Chondrocyte (in vitro differentiated cells): Measurements from ENCODE around the gene GTPBP3. TPM values are rescaled to one million over a fixed set of nuclear protein-coding genes. Genes with fewer than 3 reads are reported as not detected.
A peak's percentile ranks its signal among the peaks of the same experiment; 100 is the strongest.

ENCODE experiments used
- DNase-seq: peaks from one replicate; pipeline ENCODE4 v3.0.0; 2021; ENCODE audit warnings: mixed read lengths, low spot score
- H3K27ac Mint-ChIP-seq: one replicate; pipeline ENCODE4 v1.8.0; 2021; ENCODE audit warnings: mild to moderate bottlenecking, moderate library complexity, mixed read lengths; ENCODE audit not compliant: unreplicated experiment
- H3K27me3 Mint-ChIP-seq: 2 replicates; pipeline ENCODE4 v1.8.0; 2021; ENCODE audit warnings: low read depth, mixed read lengths
- H3K36me3 Mint-ChIP-seq: 2 replicates; pipeline ENCODE4 v1.8.0; 2021; ENCODE audit warnings: low read depth, mixed read lengths
- H3K4me1 Mint-ChIP-seq: 2 replicates; pipeline ENCODE4 v1.8.0; 2021; ENCODE audit warnings: low read depth, mild to moderate bottlenecking, mixed read lengths
- H3K4me3 Mint-ChIP-seq: one replicate; pipeline ENCODE4 v1.8.0; 2021; ENCODE audit warnings: mild to moderate bottlenecking, moderate library complexity, mixed read lengths; ENCODE audit not compliant: unreplicated experiment
- H3K9me3 Mint-ChIP-seq: 2 replicates; pipeline ENCODE4 v1.8.0; 2021; ENCODE audit warnings: low read depth, mixed read lengths
- total RNA-seq: library from RNA; stranded (reverse); gene quantifications from 3 replicates; pipeline ENCODE4 v1.2.1, GENCODE V29; 2021
- TF ChIP-seq, protein P1 (sequence below): fragments of 200-600 bp; sonication (generic); IDR thresholded peaks from 2 replicates; pipeline ENCODE4 v1.5.0; 2021; ENCODE audit warnings: antibody characterized with exemption, mild to moderate bottlenecking, moderate library complexity

GTPBP3 gene
- total RNA-seq, 1 donor from 2014 or later, result 20.6 TPM

DNA sequence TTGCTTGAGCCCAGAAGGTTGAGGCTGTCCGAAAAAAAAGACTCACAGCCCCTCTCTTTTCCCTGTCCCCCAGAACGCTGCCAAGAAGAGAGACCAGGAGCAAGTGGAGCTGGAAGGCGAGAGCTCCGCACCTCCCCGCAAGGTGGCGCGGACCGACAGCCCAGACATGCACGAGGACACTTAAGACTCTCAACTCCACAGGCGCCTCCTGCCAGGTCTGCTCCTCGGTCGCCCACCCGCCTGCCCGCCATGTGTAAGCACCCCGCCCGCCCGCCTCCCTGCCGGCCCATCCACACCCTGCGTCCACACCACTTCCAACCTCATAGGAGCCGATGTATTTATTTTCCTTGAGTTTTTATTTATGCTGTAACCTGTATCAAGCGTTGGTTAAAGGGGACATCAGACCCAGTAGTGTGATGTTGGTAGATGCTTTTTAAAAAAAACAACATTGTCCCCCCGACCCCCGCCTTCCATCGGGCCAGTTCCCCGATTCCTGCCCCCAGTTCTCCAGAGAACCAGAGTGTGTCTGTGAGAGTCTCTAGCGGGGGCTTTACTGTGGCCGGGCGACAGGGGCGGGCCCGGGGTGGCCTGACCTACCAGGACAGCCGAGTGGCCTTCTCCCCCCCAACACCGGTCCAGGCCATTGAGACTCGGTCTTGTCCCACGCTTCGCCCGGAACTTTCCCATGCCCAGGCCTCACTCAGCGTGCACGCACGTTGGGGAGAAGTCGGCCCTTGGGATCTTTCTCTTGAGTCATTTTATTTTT is 17.7 kb upstream of the GTPBP3 start:
- Mint-ChIP-seq H3K27me3 (no peaks in the 10 kb centered on the region), H3K27ac (no peak overlapping the region), H3K4me1 (peaks cover 5% of the 10 kb centered on the region), H3K9me3 (no peaks in the 10 kb centered on the region), H3K4me3 (no peak overlapping the region), H3K36me3 (peaks cover 17% of the 10 kb centered on the region)
- TF ChIP-seq, protein P1, sequence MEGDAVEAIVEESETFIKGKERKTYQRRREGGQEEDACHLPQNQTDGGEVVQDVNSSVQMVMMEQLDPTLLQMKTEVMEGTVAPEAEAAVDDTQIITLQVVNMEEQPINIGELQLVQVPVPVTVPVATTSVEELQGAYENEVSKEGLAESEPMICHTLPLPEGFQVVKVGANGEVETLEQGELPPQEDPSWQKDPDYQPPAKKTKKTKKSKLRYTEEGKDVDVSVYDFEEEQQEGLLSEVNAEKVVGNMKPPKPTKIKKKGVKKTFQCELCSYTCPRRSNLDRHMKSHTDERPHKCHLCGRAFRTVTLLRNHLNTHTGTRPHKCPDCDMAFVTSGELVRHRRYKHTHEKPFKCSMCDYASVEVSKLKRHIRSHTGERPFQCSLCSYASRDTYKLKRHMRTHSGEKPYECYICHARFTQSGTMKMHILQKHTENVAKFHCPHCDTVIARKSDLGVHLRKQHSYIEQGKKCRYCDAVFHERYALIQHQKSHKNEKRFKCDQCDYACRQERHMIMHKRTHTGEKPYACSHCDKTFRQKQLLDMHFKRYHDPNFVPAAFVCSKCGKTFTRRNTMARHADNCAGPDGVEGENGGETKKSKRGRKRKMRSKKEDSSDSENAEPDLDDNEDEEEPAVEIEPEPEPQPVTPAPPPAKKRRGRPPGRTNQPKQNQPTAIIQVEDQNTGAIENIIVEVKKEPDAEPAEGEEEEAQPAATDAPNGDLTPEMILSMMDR, result no peak
- DNase-seq, result no peak

DNA sequence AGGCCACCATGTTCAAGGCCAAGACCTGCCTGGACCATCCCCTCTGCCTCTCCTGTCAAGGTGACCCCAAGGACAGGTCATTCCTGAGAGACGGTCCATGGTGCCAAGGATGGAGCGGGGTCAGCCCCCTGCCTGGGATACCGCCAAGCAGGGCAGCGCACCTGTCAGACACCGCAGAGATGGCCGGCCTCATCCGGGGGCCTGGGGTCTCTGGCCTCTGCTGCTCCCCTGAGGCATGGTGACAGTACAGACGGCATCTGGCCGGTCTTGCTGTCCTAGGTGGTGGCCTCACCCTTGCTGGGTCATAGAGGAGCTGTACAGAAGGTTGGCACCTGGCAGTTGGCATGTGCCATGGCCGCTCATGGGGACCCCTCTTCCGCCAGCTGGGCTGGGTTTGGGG is 16.9 kb upstream of the GTPBP3 start:
- Mint-ChIP-seq H3K4me1 (peaks cover 5% of the 10 kb centered on the region), H3K27me3 (no peaks in the 10 kb centered on the region), H3K9me3 (no peaks in the 10 kb centered on the region), H3K4me3 (no peak overlapping the region), H3K27ac (no peak overlapping the region), H3K36me3 (peaks cover 17% of the 10 kb centered on the region)
- TF ChIP-seq, protein P1, result no peak
- no peak for DNase-seq

- Mint-ChIP-seq H3K4me3 (no peak overlapping the region), H3K36me3 (peaks cover 9% of the 10 kb centered on the region), H3K27me3 (no peaks in the 10 kb centered on the region), H3K4me1 (peaks cover 10% of the 10 kb centered on the region), H3K27ac (peak overlapping the region; percentile 10), H3K9me3 (no peaks in the 10 kb centered on the region)
- TF ChIP-seq, protein P1, result no peak
- DNase-seq, result no peak
These were observed 15.5 kb upstream of the GTPBP3 start for GRCh38 chr19:17321655-17322489.

DNA sequence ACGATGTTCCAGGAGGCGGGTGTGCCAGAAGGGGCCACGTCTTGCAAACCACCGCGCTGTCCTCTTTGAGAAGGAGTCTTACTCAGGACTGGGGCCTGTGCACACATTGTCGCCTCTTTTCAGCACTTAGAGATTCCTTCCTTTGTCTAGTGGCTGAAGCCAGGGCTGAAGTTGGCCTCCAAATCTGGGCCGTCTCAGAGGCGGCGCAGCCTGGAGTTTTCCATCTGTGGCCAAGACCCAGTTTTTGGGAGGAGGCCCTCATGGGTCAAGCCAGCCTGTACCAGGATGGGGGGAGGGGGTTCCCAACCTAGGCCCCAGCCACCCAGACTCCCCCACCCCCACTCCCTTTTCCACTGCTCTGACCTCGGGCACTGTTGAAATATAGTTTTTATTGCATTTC is 14.5 kb upstream of the GTPBP3 start:
- DNase-seq, result no peak
- Mint-ChIP-seq H3K27me3 (no peaks in the 10 kb centered on the region), H3K4me1 (peaks cover 10% of the 10 kb centered on the region), H3K4me3 (no peak overlapping the region), H3K27ac (no peak overlapping the region), H3K36me3 (peaks cover 8% of the 10 kb centered on the region), H3K9me3 (no peaks in the 10 kb centered on the region)
- TF ChIP-seq, protein P1, result no peak

DNA sequence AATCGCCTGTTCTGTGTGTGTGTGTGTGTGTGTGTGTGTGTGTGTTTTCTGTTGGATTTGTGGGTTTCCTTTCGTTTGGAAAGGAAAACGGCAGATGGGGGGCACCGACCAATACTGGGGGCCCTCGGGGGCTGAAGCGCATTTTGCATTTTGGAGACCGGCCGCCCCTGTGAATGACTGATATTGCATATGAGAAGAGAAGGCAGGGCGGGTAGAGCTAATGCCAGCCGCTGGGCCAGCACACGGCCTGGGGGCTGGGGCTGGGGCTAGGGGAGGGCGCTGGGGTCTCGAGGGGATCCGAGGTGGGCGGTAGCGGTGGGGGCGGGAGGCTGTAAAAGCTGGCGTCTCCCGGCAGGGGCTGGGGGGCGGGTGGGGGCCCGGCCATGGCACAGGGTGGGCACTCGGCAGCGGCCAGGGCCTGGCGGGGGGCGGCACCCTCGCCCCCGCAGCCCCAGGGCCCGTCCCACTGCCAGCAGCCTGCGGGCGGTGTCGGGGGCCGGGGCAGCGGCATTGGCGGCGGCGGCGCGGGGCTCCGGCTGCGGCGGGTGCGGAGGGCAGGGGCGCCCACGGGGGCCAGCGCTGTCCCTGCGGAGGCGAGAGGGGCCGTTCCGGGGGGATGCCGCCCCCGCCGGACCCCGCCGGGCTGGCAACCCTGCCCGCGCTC is 13.9 kb upstream of the GTPBP3 start:
- H3K4me1 Mint-ChIP-seq, result peaks cover 10% of the 10 kb centered on the region
- TF ChIP-seq, protein P1, result no peak

More for the DNA sequence above, 13.9 kb upstream of the GTPBP3 start:
- peak overlapping the region; percentile 22 for H3K4me3 Mint-ChIP-seq
- H3K36me3 Mint-ChIP-seq, result peaks cover 7% of the 10 kb centered on the region
- no peaks in the 10 kb centered on the region for H3K9me3 Mint-ChIP-seq
- no peaks in the 10 kb centered on the region for H3K27me3 Mint-ChIP-seq
- no peak for DNase-seq
- no peak overlapping the region for H3K27ac Mint-ChIP-seq
